CD14-positive monocyte (primary cell): ENCODE measurements around the gene TMEM63C. TPM values are rescaled to one million over a fixed set of nuclear protein-coding genes. Genes with fewer than 3 reads are reported as not detected.

Experiments
- DNase-seq, 3 donors: peaks; one replicate each; pipeline ENCODE4 v3.0.0-alpha.2; 2011 to 2022
- H2AFZ ChIP-seq: 2 replicates; pipeline ENCODE4 v1.6.0; 2012; ENCODE audit warnings: mild to moderate bottlenecking, low read depth, low read length, inconsistent platforms; ENCODE audit not compliant: insufficient read depth, poor library complexity, severe bottlenecking
- H3K27ac ChIP-seq, 2 donors: 1 replicate in 1 of 2; 2 replicates in 1 of 2; pipeline ENCODE4 v1.5.1; 2012 to 2013; ENCODE audit warnings: low read length in 2 of 2, control low read depth in 1 of 2, inconsistent platforms in 1 of 2, low read depth in 1 of 2, mild to moderate bottlenecking in 1 of 2
- H3K27me3 ChIP-seq, 2 donors: one replicate each; pipeline versions ENCODE4 v1.6.0 to v1.6.1; 2011 to 2013; ENCODE audit warnings: low read length in 2 of 2; ENCODE audit not compliant: control insufficient read depth in 2 of 2, insufficient read depth in 2 of 2
- H3K36me3 ChIP-seq, 2 donors: replicated peaks in 1 of 2; 1 replicate in 1 of 2; 2 replicates in 1 of 2; pipeline versions ENCODE4 v1.5.1 to v1.6.1; 2012 to 2013; ENCODE audit warnings: low read length in 2 of 2, control low read depth in 1 of 2, inconsistent platforms in 1 of 2, mild to moderate bottlenecking in 1 of 2; ENCODE audit not compliant: insufficient read depth in 2 of 2, control insufficient read depth in 1 of 2
- H3K4me1 ChIP-seq, 2 donors: 1 replicate in 1 of 2; 2 replicates in 1 of 2; pipeline versions ENCODE4 v1.5.1 to v1.6.1; 2012 to 2013; ENCODE audit warnings: low read length in 2 of 2, control low read depth in 1 of 2, inconsistent platforms in 1 of 2, mild to moderate bottlenecking in 1 of 2, moderate library complexity in 1 of 2; ENCODE audit not compliant: insufficient read depth in 2 of 2, control insufficient read depth in 1 of 2
- H3K4me2 ChIP-seq: replicated peaks from 2 replicates; pipeline ENCODE3; 2012; ENCODE audit warnings: low read length, moderate library complexity, mild to moderate bottlenecking; ENCODE audit not compliant: poor library complexity, severe bottlenecking; ENCODE audit errors: extremely low read depth
- H3K4me3 ChIP-seq, 3 experiments: fragments of 200-600 bp in 1 of 3; sonication (generic) in 1 of 3; replicated peaks in 1 of 3; 1 replicate in 2 of 3; 2 replicates in 1 of 3; pipeline ENCODE4 v1.5.1; 2011 to 2013; ENCODE audit warnings: low read length in 3 of 3, mild to moderate bottlenecking in 3 of 3, control low read depth in 2 of 3, low read depth in 2 of 3, inconsistent platforms in 1 of 3, moderate library complexity in 1 of 3
- H3K79me2 ChIP-seq: 2 replicates; pipeline ENCODE4 v1.6.0; 2012; ENCODE audit warnings: mild to moderate bottlenecking, control low read depth, inconsistent platforms, low read length, moderate library complexity; ENCODE audit not compliant: insufficient read depth
- H3K9ac ChIP-seq: 2 replicates; pipeline ENCODE4 v1.6.0; 2017; ENCODE audit warnings: low read length, mild to moderate bottlenecking; ENCODE audit not compliant: insufficient read depth, poor library complexity, severe bottlenecking
- H3K9me3 ChIP-seq, 2 donors: replicated peaks in 1 of 2; 1 replicate in 1 of 2; 2 replicates in 1 of 2; pipeline versions ENCODE4 v1.5.1 to v1.6.1; 2012 to 2013; ENCODE audit warnings: low read length in 2 of 2, control low read depth in 1 of 2; ENCODE audit not compliant: control insufficient read depth in 1 of 2, insufficient read depth in 1 of 2
- H4K20me1 ChIP-seq: 2 replicates; pipeline ENCODE4 v1.6.0; 2012; ENCODE audit warnings: mild to moderate bottlenecking, low read length, control low read depth, moderate library complexity; ENCODE audit not compliant: insufficient read depth
- H3K27ac Mint-ChIP-seq, 7 donors: one replicate each; pipeline ENCODE4 v1.8.0; 2020; ENCODE audit warnings: mild to moderate bottlenecking in 7 of 7, mixed read lengths in 7 of 7, moderate library complexity in 6 of 7, inconsistent platforms in 2 of 7
- H3K27me3 Mint-ChIP-seq, 3 donors: one replicate each; pipeline ENCODE4 v1.8.0; 2021 to 2022; ENCODE audit warnings: low read depth in 3 of 3, mild to moderate bottlenecking in 3 of 3, mixed read lengths in 3 of 3, moderate library complexity in 3 of 3, inconsistent platforms in 1 of 3
- H3K36me3 Mint-ChIP-seq, 2 donors: one replicate each; pipeline ENCODE4 v1.8.0; 2020; ENCODE audit warnings: mixed read lengths in 2 of 2, inconsistent platforms in 1 of 2, mild to moderate bottlenecking in 1 of 2
- H3K4me1 Mint-ChIP-seq: one replicate; pipeline ENCODE4 v1.8.0; 2020; ENCODE audit warnings: mild to moderate bottlenecking, mixed read lengths
- H3K4me3 Mint-ChIP-seq, 2 donors: one replicate each; pipeline ENCODE4 v1.8.0; 2020; ENCODE audit warnings: mild to moderate bottlenecking in 2 of 2, mixed read lengths in 2 of 2, moderate library complexity in 1 of 2
- H3K9me3 Mint-ChIP-seq, 7 donors: one replicate each; pipeline ENCODE4 v1.8.0; 2020 to 2022; ENCODE audit warnings: mixed read lengths in 7 of 7, mild to moderate bottlenecking in 6 of 7, moderate library complexity in 6 of 7, inconsistent platforms in 2 of 7
- CTCF ChIP-seq: fragments of 200-600 bp; IDR thresholded peaks from one replicate; pipeline ENCODE4 v1.8.0; 2022; ENCODE audit warnings: antibody characterized with exemption, mild to moderate bottlenecking
- WGBS: methylation state at CpG from one replicate; pipeline ENCODE4 v1.1.5; 2013; ENCODE audit warnings: missing lambda C conversion rate; ENCODE audit not compliant: insufficient coverage; 5-methylcytosine and 5-hydroxymethylcytosine counted together
- intact Hi-C, 2 donors: fragments of 100-400 bp; cut with micrococcal nuclease; formaldehyde crosslinking; loops; one replicate each; pipeline versions ENCODE4 v1.15.0 to v1.15.1; 2023
- polyA plus RNA-seq, 3 donors: library from polyadenylated mRNA; depleted of rRNA in 1 of 3; unstranded in 2 of 3; stranded (reverse) in 1 of 3; fragments of 300-500 nt in 2 of 3; fragments of >200 nt in 1 of 3; fragmentation: Illumina TruSeq in 2 of 3; gene quantifications; 1 replicate in 2 of 3; 2 replicates in 1 of 3; pipeline ENCODE4 v1.2.3, GENCODE V29; 2012 to 2021

The TMEM63C gene
- polyA plus RNA-seq, 3 donors: 0.78 to 4.4 TPM; not detected in 1

- H3K4me2 ChIP-seq: no peak overlapping the region
- peaks cover 0 to 9% (median 2%) of the 10 kb centered on the region in 7 donors for H3K9me3 Mint-ChIP-seq
Measured at GRCh38 chr14:77145975-77146740, 35.4 kb upstream of the TMEM63C start.

More at GRCh38 chr14:77145975-77146740, 35.4 kb upstream of the TMEM63C start:
- no peaks in the 10 kb centered on the region for H3K36me3 ChIP-seq
- intact Hi-C loops: no loop called here
- H3K4me1 ChIP-seq: peaks cover 0 to 4% of the 10 kb centered on the region in 2 donors
- H3K79me2 ChIP-seq: no peaks in the 10 kb centered on the region
- no peaks in the 10 kb centered on the region for H4K20me1 ChIP-seq
- DNase-seq: no peak
- H2AFZ ChIP-seq: no peak overlapping the region
- H3K27me3 Mint-ChIP-seq: peaks cover 44 to 61% (median 56%) of the 10 kb centered on the region in 3 donors
- peaks cover 0 to 18% of the 10 kb centered on the region in 2 donors for H3K9me3 ChIP-seq
- H3K27ac ChIP-seq: no peak overlapping the region
- peak overlapping the region in 1 of 2 donors; percentile 32 for H3K4me3 Mint-ChIP-seq
- no peak for TF ChIP-seq CTCF
- peaks cover 56 to 58% of the 10 kb centered on the region in 2 donors for H3K27me3 ChIP-seq
- H3K9ac ChIP-seq: no peak overlapping the region
- H3K4me1 Mint-ChIP-seq: peaks cover 2% of the 10 kb centered on the region
- H3K36me3 Mint-ChIP-seq: no peaks in the 10 kb centered on the region
- no peak overlapping the region for H3K4me3 ChIP-seq
- no peak overlapping the region for H3K27ac Mint-ChIP-seq
- 24% methylated on average over 8 of the region's 10 CpGs for WGBS
